Myocyte (in vitro differentiated cells): Measurements from ENCODE around the gene TRIM39. TPM values are rescaled to one million over a fixed set of nuclear protein-coding genes. Genes with fewer than 3 reads are reported as not detected.
A peak's percentile ranks its signal among the peaks of the same experiment; 100 is the strongest.
"Not testable (repeated sequence)": the region's sequence is repeated elsewhere in the genome, so short reads cannot be mapped to it uniquely, and the experiment has no call there.

Source experiments
- DNase-seq: peaks from one replicate; pipeline ENCODE4 v3.0.0-alpha.2; 2012; ENCODE audit warnings: low read depth
- total RNA-seq: library from RNA; depleted of rRNA; stranded (reverse); fragments of >200 nt; gene quantifications from 2 replicates; pipeline ENCODE4 v1.2.3, GENCODE V29; 2014

The TRIM39 gene
- total RNA-seq, 1 donor from 2014 or later: 12.9 TPM

DNA sequence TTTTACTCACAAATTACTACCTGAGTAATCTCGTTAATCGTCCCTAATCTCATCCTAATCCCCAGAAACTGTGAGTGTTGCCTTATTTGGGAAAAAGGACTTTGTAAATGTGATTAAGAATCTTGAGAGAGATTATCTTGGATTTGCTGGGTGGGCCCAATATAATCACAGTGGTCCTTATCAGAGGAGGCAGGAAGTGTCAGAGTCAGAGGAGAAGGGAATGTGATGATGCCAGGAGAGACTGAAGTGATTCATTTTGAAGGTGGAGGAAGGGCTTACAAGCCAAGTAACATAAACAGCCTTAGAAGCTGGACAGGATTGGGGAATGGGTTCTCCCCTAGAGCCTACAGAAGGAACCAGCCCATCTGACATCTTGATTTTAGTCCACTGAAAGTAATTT, 34.9 kb downstream of the TRIM39 start:
- no peak for DNase-seq

DNA sequence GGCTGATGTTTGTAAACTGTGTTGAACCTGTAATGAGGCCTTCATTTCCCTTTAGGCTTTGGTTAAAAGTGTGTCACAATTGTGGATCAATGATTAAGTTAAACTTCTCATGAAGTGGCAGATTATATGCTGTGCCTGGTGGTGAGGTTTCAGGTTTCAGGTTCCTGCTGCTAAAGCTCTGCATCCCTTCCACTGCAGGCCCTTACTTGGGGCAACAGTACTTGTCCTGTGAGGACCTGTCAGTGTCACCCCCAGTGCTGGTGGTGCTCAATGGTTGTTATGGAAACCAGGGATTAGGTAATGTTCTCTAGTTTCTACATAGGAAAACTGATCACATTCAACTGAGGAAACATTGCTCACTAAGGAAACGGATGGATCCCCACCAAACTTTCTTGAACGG, 36.7 kb downstream of the TRIM39 start:
- no peak for DNase-seq

DNA sequence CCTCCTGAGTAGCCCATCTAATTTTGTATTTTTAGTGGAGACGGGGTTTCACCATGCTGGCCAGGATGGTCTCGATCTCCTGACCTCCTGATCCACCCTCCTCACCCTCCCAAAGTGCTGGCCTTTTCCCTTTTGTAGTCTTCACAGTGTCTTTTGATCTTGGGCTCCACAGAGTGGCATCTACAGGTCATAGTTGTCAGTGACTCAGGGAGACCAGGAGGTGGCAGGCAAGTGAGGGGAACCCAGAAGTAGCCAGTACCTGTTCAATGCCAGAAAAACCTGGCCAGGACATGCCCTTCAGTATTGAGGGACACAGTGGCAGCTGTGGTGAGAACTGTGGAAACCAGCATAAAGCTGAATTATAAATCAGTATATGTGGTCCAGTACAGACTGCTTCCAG, 37.9 kb downstream of the TRIM39 start:
- DNase-seq: no peak

- DNase-seq: not testable (repeated sequence)
Observed at GRCh38 chr6:30369280-30369679, 42.6 kb downstream of the TRIM39 start.

- peak; percentile 45 for DNase-seq
Observed at GRCh38 chr6:30378290-30378937, 51.7 kb downstream of the TRIM39 start.

- no peak for DNase-seq
Observed at GRCh38 chr6:30380464-30380863, 53.7 kb downstream of the TRIM39 start.

GRCh38 chr6:30386166-30386565, 59.4 kb downstream of the TRIM39 start:
- no peak for DNase-seq

- DNase-seq: no peak
Observed at GRCh38 chr6:30391240-30391639, 64.5 kb downstream of the TRIM39 start.

Other genes with a start within 250 kb of the TRIM39 start
- gene TRIM31, start 213.8 kb upstream of the TRIM39 start, total RNA-seq: not detected in 2 replicates
- not detected in 2 replicates for gene TRIM40, start 190.8 kb upstream of the TRIM39 start, total RNA-seq
- gene TRIM10, start 165.7 kb upstream of the TRIM39 start, total RNA-seq: not detected in 2 replicates
- not detected in 2 replicates for gene TRIM15, start 163.4 kb upstream of the TRIM39 start, total RNA-seq
- 13.7 and 22.4 TPM in 2 replicates for gene TRIM26, start 113.5 kb upstream of the TRIM39 start, total RNA-seq
- 11.2 and 24.6 TPM in 2 replicates for gene RPP21, start 18.2 kb downstream of the TRIM39 start, total RNA-seq
- 87.4 and 91.7 TPM in 2 replicates for gene HLA-E, start 162.6 kb downstream of the TRIM39 start, total RNA-seq
- 22.3 and 28.4 TPM in 2 replicates for gene GNL1, start 229.6 kb downstream of the TRIM39 start, total RNA-seq
- gene PRR3, start 230.4 kb downstream of the TRIM39 start, total RNA-seq: 6.5 and 6.6 TPM in 2 replicates
- 59.6 and 66.3 TPM in 2 replicates for gene ABCF1, start 244.5 kb downstream of the TRIM39 start, total RNA-seq